Smooth muscle cell of bladder (primary cell): ENCODE data around the gene SOS2. TPM values are rescaled to one million over a fixed set of nuclear protein-coding genes. Genes with fewer than 3 reads are reported as not detected.

Source experiments
- total RNA-seq: library from RNA; depleted of rRNA; stranded (reverse); fragments of >200 nt; gene quantifications from 2 replicates; pipeline ENCODE4 v1.2.3, GENCODE V29; 2014

SOS2 gene
- total RNA-seq, result 15.4 and 15.6 TPM in 2 replicates

DNA sequence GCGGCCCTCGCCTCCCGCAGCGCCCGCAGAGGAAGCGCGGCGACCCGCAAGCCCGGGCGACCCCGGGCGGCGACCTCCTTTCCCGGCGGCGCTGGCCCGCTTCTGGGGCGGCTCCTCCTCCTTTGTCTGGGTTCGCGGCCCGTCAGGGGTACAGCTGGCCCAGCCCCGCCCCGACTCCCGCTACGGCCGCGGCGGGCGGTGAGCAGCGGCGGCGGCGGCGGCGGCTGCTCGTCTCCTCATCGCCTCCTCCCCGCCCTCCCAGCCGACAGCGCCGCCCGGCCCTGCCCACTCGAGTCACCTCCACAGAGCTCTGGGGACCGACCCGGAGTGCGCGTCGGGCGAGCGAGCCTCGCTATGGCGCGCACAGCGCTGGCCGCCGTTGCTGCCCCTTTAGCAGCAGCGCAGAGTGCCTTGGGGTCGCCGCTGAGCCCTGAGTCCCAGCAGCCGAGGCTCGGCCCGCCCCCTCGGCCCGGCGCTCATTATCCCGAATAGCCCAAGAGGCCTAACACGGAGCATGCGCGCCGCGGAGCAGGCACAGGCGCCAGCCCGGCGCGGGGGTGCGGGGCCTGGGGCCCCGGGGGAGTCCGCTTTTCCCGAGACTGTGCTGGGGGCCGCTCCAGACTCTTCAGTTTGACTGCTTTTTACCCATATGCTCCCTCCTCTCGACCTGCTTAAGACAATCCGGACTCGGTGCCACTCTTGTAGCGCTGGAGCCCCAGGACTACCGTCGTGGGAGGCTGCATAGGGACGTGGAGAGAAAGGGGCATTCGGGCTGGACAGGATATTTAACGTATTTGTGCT is at the start of gene SOS2:
Gene SOS2, minus strand, starts transcription at position 104 of the 801 bp plus-strand sequence. CDS start 295 bp downstream, outside the sequence.

DNA sequence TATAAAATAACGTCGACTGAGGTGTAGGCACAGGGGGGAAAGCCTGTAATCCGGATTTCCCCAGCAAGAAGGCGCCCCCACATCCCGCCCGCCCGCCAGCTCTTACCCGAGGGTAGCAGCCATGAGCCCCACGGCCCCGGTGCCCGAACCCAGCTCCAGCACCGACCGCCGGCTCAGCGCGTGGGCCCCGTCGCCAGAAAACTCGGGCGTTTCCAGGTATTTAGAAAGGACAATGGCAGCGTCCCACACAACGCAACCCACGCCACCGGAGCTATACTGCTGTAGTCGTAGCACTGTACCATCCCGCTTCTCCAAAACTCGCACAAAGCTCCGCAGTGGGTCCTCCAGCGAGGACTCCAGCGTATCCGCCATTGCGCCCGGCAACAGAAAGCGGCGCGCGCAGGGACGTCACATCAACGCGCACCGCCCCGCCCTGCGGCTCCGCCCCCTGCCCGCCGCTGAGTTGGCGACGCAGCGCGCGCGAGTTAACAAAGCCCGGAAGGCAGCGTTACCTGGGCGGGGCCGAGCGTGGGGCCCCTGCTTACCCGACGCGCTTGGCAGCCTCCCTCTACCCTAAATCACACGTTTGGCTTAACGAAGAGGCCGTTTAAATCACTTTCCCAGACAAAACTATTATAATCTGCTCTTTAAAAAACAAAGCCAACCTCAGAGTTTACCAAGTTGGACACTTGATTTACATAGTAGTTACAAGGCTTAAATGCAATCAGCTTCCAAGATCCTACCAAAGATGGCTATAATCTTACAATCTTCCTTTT is 115.0 kb downstream of the SOS2 start, which contains the start of gene VCPKMT:
Gene VCPKMT, minus strand, starts transcription at position 392 of the 776 bp plus-strand sequence. Its CDS starts 20 bp downstream, at position 372.

Other genes starting within 250 kb of the SOS2 start
- gene VCPKMT, start 115.0 kb downstream of the SOS2 start, total RNA-seq, result 3.4 and 3.7 TPM in 2 replicates
- gene L2HGDH, start 80.7 kb upstream of the SOS2 start, total RNA-seq, result 2.7 and 3.9 TPM in 2 replicates
- gene DMAC2L, start 80.7 kb upstream of the SOS2 start, total RNA-seq, result 3.1 and 5.3 TPM in 2 replicates
- 7.1 and 9.4 TPM in 2 replicates for gene CDKL1, start 165.3 kb upstream of the SOS2 start, total RNA-seq